GM23338 (cell line): ENCODE data around the gene AKNA.

Source experiments
- CREB1 ChIP-seq: fragments of 250-450 bp; sonication (Bioruptor Pico); IDR thresholded peaks from 2 replicates; pipeline ENCODE4 v1.5.0; 2020; ENCODE audit warnings: low read depth, mild to moderate bottlenecking, moderate library complexity
- EZH2 ChIP-seq: fragments of 200-600 bp; sonication (generic); IDR thresholded peaks from one replicate; pipeline ENCODE4 v1.8.0; 2017; ENCODE audit warnings: antibody characterized with exemption, mild to moderate bottlenecking, low read depth; ENCODE audit not compliant: unreplicated experiment
- EZH2phosphoT487 ChIP-seq: fragments of 200-600 bp; sonication (generic); IDR thresholded peaks from one replicate; pipeline ENCODE4 v1.8.1; 2018; ENCODE audit warnings: antibody characterized with exemption; ENCODE audit not compliant: unreplicated experiment
- JUNB ChIP-seq: IDR thresholded peaks from one replicate; pipeline ENCODE4 v1.6.1; 2016; ENCODE audit warnings: antibody characterized with exemption; ENCODE audit not compliant: unreplicated experiment
- NANOG ChIP-seq: IDR thresholded peaks from 2 replicates; pipeline ENCODE4 v1.6.1; 2016; ENCODE audit warnings: antibody characterized with exemption, borderline replicate concordance
- POLR2AphosphoS5 ChIP-seq: IDR thresholded peaks from 2 replicates; pipeline ENCODE4 v1.6.1; 2016; ENCODE audit warnings: antibody characterized with exemption, low read depth
- ZNF114 ChIP-seq: fragments of 250-450 bp; sonication (Bioruptor Pico); IDR thresholded peaks from 2 replicates; pipeline ENCODE4 v1.5.0; 2020; ENCODE audit warnings: mild to moderate bottlenecking, moderate library complexity
- ZNF331 ChIP-seq: fragments of 250-450 bp; sonication (Bioruptor Pico); IDR thresholded peaks from 2 replicates; pipeline ENCODE4 v1.5.0; 2020; ENCODE audit warnings: low read depth, mild to moderate bottlenecking, moderate library complexity
- TF ChIP-seq, protein P1 (sequence below), 2 experiments: fragments of 200-600 bp in 1 of 2; sonication (generic) in 1 of 2; conservative IDR thresholded peaks; 2 replicates each; pipeline versions ENCODE4 v1.5.1 to v1.6.1; 2016 to 2017; ENCODE audit warnings: antibody characterized with exemption in 2 of 2, low read depth in 2 of 2, mild to moderate bottlenecking in 2 of 2, moderate library complexity in 1 of 2
- TF ChIP-seq, protein P2 (sequence below): IDR thresholded peaks from 2 replicates; pipeline ENCODE4 v1.6.1; 2016; ENCODE audit warnings: antibody characterized with exemption
- TF ChIP-seq, protein P3 (sequence below): IDR thresholded peaks from one replicate; pipeline ENCODE4 v1.6.1; 2018; ENCODE audit warnings: antibody characterized with exemption; ENCODE audit not compliant: unreplicated experiment
- TF ChIP-seq, protein P4 (sequence below): fragments of 250-450 bp; sonication (Bioruptor Pico); IDR thresholded peaks from 2 replicates; pipeline ENCODE4 v1.5.0; 2020; ENCODE audit warnings: mild to moderate bottlenecking, moderate library complexity

DNA sequence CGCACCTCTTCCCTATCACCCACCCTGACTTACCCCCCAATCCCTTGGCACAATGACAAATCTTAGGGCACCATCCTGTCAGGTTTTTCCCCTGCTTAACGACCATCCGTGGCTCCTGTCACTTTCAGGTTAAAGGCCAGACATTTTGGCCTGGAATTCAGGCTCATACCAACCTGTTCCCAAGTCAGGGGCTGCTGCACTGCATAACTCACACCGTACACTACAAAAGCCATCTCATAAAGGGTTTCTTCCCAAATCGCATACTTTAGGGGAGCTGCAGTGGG, 7.5 kb upstream of the AKNA start:
- TF ChIP-seq, protein P1, sequence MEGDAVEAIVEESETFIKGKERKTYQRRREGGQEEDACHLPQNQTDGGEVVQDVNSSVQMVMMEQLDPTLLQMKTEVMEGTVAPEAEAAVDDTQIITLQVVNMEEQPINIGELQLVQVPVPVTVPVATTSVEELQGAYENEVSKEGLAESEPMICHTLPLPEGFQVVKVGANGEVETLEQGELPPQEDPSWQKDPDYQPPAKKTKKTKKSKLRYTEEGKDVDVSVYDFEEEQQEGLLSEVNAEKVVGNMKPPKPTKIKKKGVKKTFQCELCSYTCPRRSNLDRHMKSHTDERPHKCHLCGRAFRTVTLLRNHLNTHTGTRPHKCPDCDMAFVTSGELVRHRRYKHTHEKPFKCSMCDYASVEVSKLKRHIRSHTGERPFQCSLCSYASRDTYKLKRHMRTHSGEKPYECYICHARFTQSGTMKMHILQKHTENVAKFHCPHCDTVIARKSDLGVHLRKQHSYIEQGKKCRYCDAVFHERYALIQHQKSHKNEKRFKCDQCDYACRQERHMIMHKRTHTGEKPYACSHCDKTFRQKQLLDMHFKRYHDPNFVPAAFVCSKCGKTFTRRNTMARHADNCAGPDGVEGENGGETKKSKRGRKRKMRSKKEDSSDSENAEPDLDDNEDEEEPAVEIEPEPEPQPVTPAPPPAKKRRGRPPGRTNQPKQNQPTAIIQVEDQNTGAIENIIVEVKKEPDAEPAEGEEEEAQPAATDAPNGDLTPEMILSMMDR (conservative IDR thresholded peaks at IDR 0.05; ENCODE audit: low read depth in 2 of 2) = no peak
- no peak for TF ChIP-seq POLR2AphosphoS5
- no peak for TF ChIP-seq EZH2
- TF ChIP-seq, protein P2, sequence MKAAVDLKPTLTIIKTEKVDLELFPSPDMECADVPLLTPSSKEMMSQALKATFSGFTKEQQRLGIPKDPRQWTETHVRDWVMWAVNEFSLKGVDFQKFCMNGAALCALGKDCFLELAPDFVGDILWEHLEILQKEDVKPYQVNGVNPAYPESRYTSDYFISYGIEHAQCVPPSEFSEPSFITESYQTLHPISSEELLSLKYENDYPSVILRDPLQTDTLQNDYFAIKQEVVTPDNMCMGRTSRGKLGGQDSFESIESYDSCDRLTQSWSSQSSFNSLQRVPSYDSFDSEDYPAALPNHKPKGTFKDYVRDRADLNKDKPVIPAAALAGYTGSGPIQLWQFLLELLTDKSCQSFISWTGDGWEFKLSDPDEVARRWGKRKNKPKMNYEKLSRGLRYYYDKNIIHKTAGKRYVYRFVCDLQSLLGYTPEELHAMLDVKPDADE = no peak
- no peak for TF ChIP-seq EZH2phosphoT487
- no peak for TF ChIP-seq CREB1 (CRISPR knock-in tag)
- TF ChIP-seq ZNF114 (CRISPR knock-in tag) = no peak
- TF ChIP-seq, protein P3, sequence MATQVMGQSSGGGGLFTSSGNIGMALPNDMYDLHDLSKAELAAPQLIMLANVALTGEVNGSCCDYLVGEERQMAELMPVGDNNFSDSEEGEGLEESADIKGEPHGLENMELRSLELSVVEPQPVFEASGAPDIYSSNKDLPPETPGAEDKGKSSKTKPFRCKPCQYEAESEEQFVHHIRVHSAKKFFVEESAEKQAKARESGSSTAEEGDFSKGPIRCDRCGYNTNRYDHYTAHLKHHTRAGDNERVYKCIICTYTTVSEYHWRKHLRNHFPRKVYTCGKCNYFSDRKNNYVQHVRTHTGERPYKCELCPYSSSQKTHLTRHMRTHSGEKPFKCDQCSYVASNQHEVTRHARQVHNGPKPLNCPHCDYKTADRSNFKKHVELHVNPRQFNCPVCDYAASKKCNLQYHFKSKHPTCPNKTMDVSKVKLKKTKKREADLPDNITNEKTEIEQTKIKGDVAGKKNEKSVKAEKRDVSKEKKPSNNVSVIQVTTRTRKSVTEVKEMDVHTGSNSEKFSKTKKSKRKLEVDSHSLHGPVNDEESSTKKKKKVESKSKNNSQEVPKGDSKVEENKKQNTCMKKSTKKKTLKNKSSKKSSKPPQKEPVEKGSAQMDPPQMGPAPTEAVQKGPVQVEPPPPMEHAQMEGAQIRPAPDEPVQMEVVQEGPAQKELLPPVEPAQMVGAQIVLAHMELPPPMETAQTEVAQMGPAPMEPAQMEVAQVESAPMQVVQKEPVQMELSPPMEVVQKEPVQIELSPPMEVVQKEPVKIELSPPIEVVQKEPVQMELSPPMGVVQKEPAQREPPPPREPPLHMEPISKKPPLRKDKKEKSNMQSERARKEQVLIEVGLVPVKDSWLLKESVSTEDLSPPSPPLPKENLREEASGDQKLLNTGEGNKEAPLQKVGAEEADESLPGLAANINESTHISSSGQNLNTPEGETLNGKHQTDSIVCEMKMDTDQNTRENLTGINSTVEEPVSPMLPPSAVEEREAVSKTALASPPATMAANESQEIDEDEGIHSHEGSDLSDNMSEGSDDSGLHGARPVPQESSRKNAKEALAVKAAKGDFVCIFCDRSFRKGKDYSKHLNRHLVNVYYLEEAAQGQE = no peak
- no peak for TF ChIP-seq ZNF331 (CRISPR knock-in tag)
- TF ChIP-seq, protein P4, sequence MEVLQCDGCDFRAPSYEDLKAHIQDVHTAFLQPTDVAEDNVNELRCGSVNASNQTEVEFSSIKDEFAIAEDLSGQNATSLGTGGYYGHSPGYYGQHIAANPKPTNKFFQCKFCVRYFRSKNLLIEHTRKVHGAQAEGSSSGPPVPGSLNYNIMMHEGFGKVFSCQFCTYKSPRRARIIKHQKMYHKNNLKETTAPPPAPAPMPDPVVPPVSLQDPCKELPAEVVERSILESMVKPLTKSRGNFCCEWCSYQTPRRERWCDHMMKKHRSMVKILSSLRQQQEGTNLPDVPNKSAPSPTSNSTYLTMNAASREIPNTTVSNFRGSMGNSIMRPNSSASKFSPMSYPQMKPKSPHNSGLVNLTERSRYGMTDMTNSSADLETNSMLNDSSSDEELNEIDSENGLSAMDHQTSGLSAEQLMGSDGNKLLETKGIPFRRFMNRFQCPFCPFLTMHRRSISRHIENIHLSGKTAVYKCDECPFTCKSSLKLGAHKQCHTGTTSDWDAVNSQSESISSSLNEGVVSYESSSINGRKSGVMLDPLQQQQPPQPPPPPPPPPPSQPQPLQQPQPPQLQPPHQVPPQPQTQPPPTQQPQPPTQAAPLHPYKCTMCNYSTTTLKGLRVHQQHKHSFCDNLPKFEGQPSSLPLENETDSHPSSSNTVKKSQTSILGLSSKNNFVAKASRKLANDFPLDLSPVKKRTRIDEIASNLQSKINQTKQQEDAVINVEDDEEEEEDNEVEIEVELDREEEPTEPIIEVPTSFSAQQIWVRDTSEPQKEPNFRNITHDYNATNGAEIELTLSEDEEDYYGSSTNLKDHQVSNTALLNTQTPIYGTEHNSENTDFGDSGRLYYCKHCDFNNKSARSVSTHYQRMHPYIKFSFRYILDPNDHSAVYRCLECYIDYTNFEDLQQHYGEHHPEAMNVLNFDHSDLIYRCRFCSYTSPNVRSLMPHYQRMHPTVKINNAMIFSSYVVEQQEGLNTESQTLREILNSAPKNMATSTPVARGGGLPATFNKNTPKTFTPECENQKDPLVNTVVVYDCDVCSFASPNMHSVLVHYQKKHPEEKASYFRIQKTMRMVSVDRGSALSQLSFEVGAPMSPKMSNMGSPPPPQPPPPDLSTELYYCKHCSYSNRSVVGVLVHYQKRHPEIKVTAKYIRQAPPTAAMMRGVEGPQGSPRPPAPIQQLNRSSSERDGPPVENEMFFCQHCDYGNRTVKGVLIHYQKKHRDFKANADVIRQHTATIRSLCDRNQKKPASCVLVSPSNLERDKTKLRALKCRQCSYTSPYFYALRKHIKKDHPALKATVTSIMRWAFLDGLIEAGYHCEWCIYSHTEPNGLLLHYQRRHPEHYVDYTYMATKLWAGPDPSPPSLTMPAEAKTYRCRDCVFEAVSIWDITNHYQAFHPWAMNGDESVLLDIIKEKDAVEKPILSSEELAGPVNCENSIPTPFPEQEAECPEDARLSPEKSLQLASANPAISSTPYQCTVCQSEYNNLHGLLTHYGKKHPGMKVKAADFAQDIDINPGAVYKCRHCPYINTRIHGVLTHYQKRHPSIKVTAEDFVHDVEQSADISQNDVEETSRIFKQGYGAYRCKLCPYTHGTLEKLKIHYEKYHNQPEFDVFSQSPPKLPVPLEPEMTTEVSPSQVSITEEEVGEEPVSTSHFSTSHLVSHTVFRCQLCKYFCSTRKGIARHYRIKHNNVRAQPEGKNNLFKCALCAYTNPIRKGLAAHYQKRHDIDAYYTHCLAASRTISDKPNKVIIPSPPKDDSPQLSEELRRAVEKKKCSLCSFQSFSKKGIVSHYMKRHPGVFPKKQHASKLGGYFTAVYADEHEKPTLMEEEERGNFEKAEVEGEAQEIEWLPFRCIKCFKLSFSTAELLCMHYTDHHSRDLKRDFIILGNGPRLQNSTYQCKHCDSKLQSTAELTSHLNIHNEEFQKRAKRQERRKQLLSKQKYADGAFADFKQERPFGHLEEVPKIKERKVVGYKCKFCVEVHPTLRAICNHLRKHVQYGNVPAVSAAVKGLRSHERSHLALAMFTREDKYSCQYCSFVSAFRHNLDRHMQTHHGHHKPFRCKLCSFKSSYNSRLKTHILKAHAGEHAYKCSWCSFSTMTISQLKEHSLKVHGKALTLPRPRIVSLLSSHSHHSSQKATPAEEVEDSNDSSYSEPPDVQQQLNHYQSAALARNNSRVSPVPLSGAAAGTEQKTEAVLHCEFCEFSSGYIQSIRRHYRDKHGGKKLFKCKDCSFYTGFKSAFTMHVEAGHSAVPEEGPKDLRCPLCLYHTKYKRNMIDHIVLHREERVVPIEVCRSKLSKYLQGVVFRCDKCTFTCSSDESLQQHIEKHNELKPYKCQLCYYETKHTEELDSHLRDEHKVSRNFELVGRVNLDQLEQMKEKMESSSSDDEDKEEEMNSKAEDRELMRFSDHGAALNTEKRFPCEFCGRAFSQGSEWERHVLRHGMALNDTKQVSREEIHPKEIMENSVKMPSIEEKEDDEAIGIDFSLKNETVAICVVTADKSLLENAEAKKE (CRISPR knock-in tag) = no peak
- no peak for TF ChIP-seq NANOG
- no peak for TF ChIP-seq JUNB
